SHP77 treated with DMSO at 0.1 percent for 48 hours (cell line): Measurements from ENCODE around the gene AGAP5.

Source experiments
- DNase-seq: peaks from one replicate; lab custom pipeline; 2025; lab: John Stamatoyannopoulos, UW

Gene AGAP5

GRCh38 chr10:73625884-73626752, 71.8 kb downstream of the AGAP5 start:
- DNase-seq = peak; percentile 69

GRCh38 chr10:73625004-73625883, 72.7 kb downstream of the AGAP5 start:
- no peak for DNase-seq
